H9 (cell line): ENCODE measurements around the gene SMIM21. TPM values are rescaled to one million over a fixed set of nuclear protein-coding genes. Genes with fewer than 3 reads are reported as not detected.

Experiments
- DNase-seq: peaks from one replicate; pipeline ENCODE4 v3.0.0-alpha.2; 2017
- H2AFZ ChIP-seq: one replicate; pipeline ENCODE4 v1.6.1; 2013; ENCODE audit warnings: mild to moderate bottlenecking, low read length, control low read depth, moderate library complexity
- H2AK5ac ChIP-seq: 2 replicates; pipeline ENCODE4 v1.6.1; 2013; ENCODE audit warnings: low read length, control low read depth, mixed read lengths; ENCODE audit not compliant: insufficient read length
- H2BK120ac ChIP-seq: one replicate; pipeline ENCODE4 v1.6.1; 2013; ENCODE audit warnings: low read depth, mild to moderate bottlenecking, low read length, control low read depth, inconsistent platforms; ENCODE audit not compliant: poor library complexity, severe bottlenecking
- H2BK12ac ChIP-seq: 2 replicates; pipeline ENCODE4 v1.6.1; 2013; ENCODE audit warnings: low read length, control low read depth, mixed read lengths, low read depth; ENCODE audit not compliant: insufficient read length
- H2BK15ac ChIP-seq: 2 replicates; pipeline ENCODE4 v1.6.1; 2013; ENCODE audit warnings: low read depth, low read length, control low read depth
- H2BK20ac ChIP-seq: one replicate; pipeline ENCODE4 v1.6.1; 2013; ENCODE audit warnings: low read depth, mild to moderate bottlenecking, low read length, control low read depth, inconsistent platforms; ENCODE audit not compliant: poor library complexity, severe bottlenecking
- H2BK5ac ChIP-seq: 2 replicates; pipeline ENCODE4 v1.6.1; 2013; ENCODE audit warnings: low read length, control low read depth, mixed read lengths; ENCODE audit not compliant: insufficient read length
- H3K14ac ChIP-seq: 2 replicates; pipeline ENCODE4 v1.6.1; 2013; ENCODE audit warnings: low read length, control low read depth; ENCODE audit not compliant: insufficient read depth
- H3K18ac ChIP-seq: 2 replicates; pipeline ENCODE4 v1.6.1; 2013; ENCODE audit warnings: low read depth, mild to moderate bottlenecking, mixed read lengths, low read length, control low read depth; ENCODE audit not compliant: insufficient read length
- H3K23ac ChIP-seq: 2 replicates; pipeline ENCODE4 v1.6.1; 2013; ENCODE audit warnings: low read length, control low read depth, mixed read lengths, low read depth; ENCODE audit not compliant: insufficient read length
- H3K23me2 ChIP-seq: 2 replicates; pipeline ENCODE4 v1.6.1; 2013; ENCODE audit warnings: low read depth, mild to moderate bottlenecking, mixed read lengths, low read length, control low read depth; ENCODE audit not compliant: insufficient read length, poor library complexity, severe bottlenecking
- H3K27ac ChIP-seq: 2 replicates; pipeline ENCODE4 v1.5.1; 2013; ENCODE audit warnings: low read length, control low read depth, mixed read lengths, low read depth; ENCODE audit not compliant: insufficient read length
- H3K27me3 ChIP-seq: 2 replicates; pipeline ENCODE4 v1.6.1; 2013; ENCODE audit warnings: low read length, control low read depth, inconsistent platforms; ENCODE audit not compliant: insufficient read depth
- H3K4ac ChIP-seq: 2 replicates; pipeline ENCODE4 v1.6.1; 2013; ENCODE audit warnings: low read depth, mild to moderate bottlenecking, control low read depth, inconsistent platforms, low read length, moderate library complexity
- H3K4me1 ChIP-seq: 2 replicates; pipeline ENCODE4 v1.6.1; 2013; ENCODE audit warnings: low read length, control low read depth, inconsistent platforms; ENCODE audit not compliant: insufficient read depth
- H3K4me2 ChIP-seq: 2 replicates; pipeline ENCODE4 v1.6.1; 2013; ENCODE audit warnings: low read length, control low read depth, mixed read lengths; ENCODE audit not compliant: insufficient read length, insufficient read depth
- H3K56ac ChIP-seq: 2 replicates; pipeline ENCODE4 v1.6.1; 2013; ENCODE audit warnings: low read depth, mild to moderate bottlenecking, mixed read lengths, low read length, control low read depth; ENCODE audit not compliant: insufficient read length
- H3K79me1 ChIP-seq: 2 replicates; pipeline ENCODE4 v1.6.1; 2013; ENCODE audit warnings: low read depth, mild to moderate bottlenecking, moderate library complexity, low read length, control low read depth, inconsistent platforms; ENCODE audit not compliant: insufficient read depth, poor library complexity, severe bottlenecking
- H3K79me2 ChIP-seq: 2 replicates; pipeline ENCODE4 v1.6.1; 2013; ENCODE audit warnings: low read length, control low read depth, inconsistent platforms; ENCODE audit not compliant: insufficient read depth
- H3K9ac ChIP-seq: 2 replicates; pipeline ENCODE4 v1.6.1; 2013; ENCODE audit warnings: low read length, control low read depth, mixed read lengths; ENCODE audit not compliant: insufficient read length; ENCODE audit errors: extremely low read depth
- H3K9me3 ChIP-seq: one replicate; pipeline ENCODE4 v1.6.1; 2013; ENCODE audit warnings: low read depth, low read length, inconsistent platforms; ENCODE audit not compliant: control insufficient read depth
- H3T11ph ChIP-seq: one replicate; pipeline ENCODE4 v1.6.1; 2013; ENCODE audit warnings: mild to moderate bottlenecking, low read length, control low read depth, inconsistent platforms
- H4K20me1 ChIP-seq: one replicate; pipeline ENCODE4 v1.6.1; 2013; ENCODE audit not compliant: control insufficient read depth, insufficient read length, insufficient read depth
- H4K5ac ChIP-seq: 2 replicates; pipeline ENCODE4 v1.6.1; 2013; ENCODE audit warnings: low read depth, mild to moderate bottlenecking, mixed read lengths, low read length, control low read depth; ENCODE audit not compliant: insufficient read length
- H4K8ac ChIP-seq: replicated peaks from 2 replicates; pipeline ENCODE4 v1.6.1; 2013; ENCODE audit warnings: low read length, control low read depth, mixed read lengths, low read depth; ENCODE audit not compliant: insufficient read length
- H4K91ac ChIP-seq: 2 replicates; pipeline ENCODE4 v1.6.1; 2013; ENCODE audit warnings: low read depth, mild to moderate bottlenecking, moderate library complexity, mixed read lengths, low read length, control low read depth; ENCODE audit not compliant: insufficient read length
- H3K27ac Mint-ChIP-seq, 3 experiments: 2 replicates in 2 of 3; 3 replicates in 1 of 3; pipeline ENCODE4 v1.8.0; 2020 to 2021; ENCODE audit warnings: mixed read lengths in 3 of 3, mild to moderate bottlenecking in 1 of 3, moderate library complexity in 1 of 3
- H3K27me3 Mint-ChIP-seq: 2 replicates; pipeline ENCODE4 v1.8.0; 2021; ENCODE audit warnings: low read depth, mild to moderate bottlenecking, moderate library complexity, mixed read lengths
- H3K36me3 Mint-ChIP-seq, 3 experiments: 2 replicates in 2 of 3; 3 replicates in 1 of 3; pipeline ENCODE4 v1.8.0; 2020 to 2021; ENCODE audit warnings: low read depth in 3 of 3, mixed read lengths in 3 of 3; ENCODE audit not compliant: insufficient read depth in 1 of 3
- H3K4me1 Mint-ChIP-seq, 2 experiments: 2 replicates each; pipeline ENCODE4 v1.8.0; 2020; ENCODE audit warnings: mixed read lengths in 2 of 2
- H3K4me3 Mint-ChIP-seq, 2 experiments: 2 replicates in 1 of 2; 3 replicates in 1 of 2; pipeline ENCODE4 v1.8.0; 2020 to 2021; ENCODE audit warnings: mild to moderate bottlenecking in 2 of 2, mixed read lengths in 2 of 2, moderate library complexity in 1 of 2
- H3K9me3 Mint-ChIP-seq, 2 experiments: 2 replicates in 1 of 2; 3 replicates in 1 of 2; pipeline ENCODE4 v1.8.0; 2020; ENCODE audit warnings: mild to moderate bottlenecking in 2 of 2, mixed read lengths in 2 of 2, moderate library complexity in 1 of 2
- CTCF ChIP-seq: fragments of 200-600 bp; sonication (generic); conservative IDR thresholded peaks from 3 replicates; pipeline ENCODE4 v1.8.0; 2021; ENCODE audit warnings: antibody characterized with exemption, mild to moderate bottlenecking
- WGBS: extraction: QIAGEN DNeasy Blood & Tissue Kit; methylation state at CpG from one replicate; pipeline ENCODE4 v1.1.7; 2013; ENCODE audit warnings: missing lambda C conversion rate, low lambda C conversion rate, mixed read lengths; ENCODE audit not compliant: insufficient read length; ENCODE audit errors: extremely low coverage; 5-methylcytosine and 5-hydroxymethylcytosine counted together
- total RNA-seq: library from RNA; stranded (reverse); gene quantifications from 2 replicates; pipeline ENCODE4 v1.2.1, GENCODE V29; 2021

SMIM21 gene
- total RNA-seq, 1 experiment from 2014 or later = not detected

GRCh38 chr18:75364512-75365253, 62.8 kb downstream of the SMIM21 start:
- Histone ChIP-seq H3K4ac (no peak overlapping the region), H3K9ac (no peak overlapping the region), H3K18ac (no peak overlapping the region), H2AFZ (no peak overlapping the region), H3K79me2 (no peaks in the 10 kb centered on the region), H3K79me1 (no peaks in the 10 kb centered on the region), H2BK15ac (no peak overlapping the region), H2BK20ac (no peak overlapping the region), H3K23me2 (no peaks in the 10 kb centered on the region), H3K4me1 (no peaks in the 10 kb centered on the region), H3K9me3 (no peaks in the 10 kb centered on the region), H2AK5ac (no peak overlapping the region), H2BK120ac (no peak overlapping the region), H2BK12ac (no peak overlapping the region), H4K8ac (no peak overlapping the region), H3K14ac (no peak overlapping the region), H4K5ac (no peak overlapping the region), H4K91ac (no peak overlapping the region), H3K27me3 (no peaks in the 10 kb centered on the region), H3K23ac (no peak overlapping the region), H3K56ac (no peak overlapping the region), H4K20me1 (no peaks in the 10 kb centered on the region), H2BK5ac (no peak overlapping the region), H3K4me2 (no peak overlapping the region), H3T11ph (no peak overlapping the region), H3K27ac (no peak overlapping the region)
- Mint-ChIP-seq H3K36me3 (peaks cover 0 to 1% (median 0%) of the 10 kb centered on the region in 3 experiments; a peak in 2 of 7 replicates), H3K9me3 (no peaks in the 10 kb centered on the region; a peak in 2 of 5 replicates), H3K27ac (no peak overlapping the region), H3K4me1 (peaks cover 4% of the 10 kb centered on the region in 2 experiments), H3K4me3 (no peak overlapping the region), H3K27me3 (peaks cover 4% of the 10 kb centered on the region)
- WGBS = no CpG with 5 or more reads among the region's 13 CpGs
- TF ChIP-seq CTCF = no peak
- DNase-seq = no peak
